ENCODE measurements around the gene GPC6. TPM values are rescaled to one million over a fixed set of nuclear protein-coding genes. Genes with fewer than 3 reads are reported as not detected.

Gene GPC6
- total and polyA plus RNA-seq, 9 of the 15 experiments (the other 6 are each of a cell fraction or from before 2014, with no cell fraction given), result under 0.01 to 0.20 (median 0.01) TPM; not detected in 4

GRCh38 chr13:93981426-93981977 lies 754.9 kb downstream of the GPC6 start:
- H3K4me1 ChIP-seq (replicated peaks in 1 of 2; ENCODE audit: control insufficient read depth in 2 of 2, insufficient read depth in 2 of 2, low read length in 2 of 2), result no peaks in the 10 kb centered on the region
- ChIA-PET CTCF (ENCODE audit: low intra/inter-chr PET ratio) (no interaction called here), POLR2A (no interaction called here)
- H3K4me3 ChIP-seq, result no peak overlapping the region
- no peaks in the 10 kb centered on the region for H3K9me1 ChIP-seq (ENCODE audit: control insufficient read depth, insufficient read depth, low read length)
- H3K79me2 ChIP-seq (ENCODE audit: control insufficient read depth, insufficient read depth, low read length), result no peaks in the 10 kb centered on the region
- intact Hi-C loops (cut with micrococcal nuclease), result no loop called here
- DNase-seq (ENCODE audit: extremely low read depth in 1 of 4, low spot score in 3 of 4) (no peak), ATAC-seq (no peak), FAIRE-seq (no peak)
- in situ Hi-C loops (cut with MboI), result no loop called here
- H3K27me3 ChIP-seq (ENCODE audit: control insufficient read depth in 2 of 2, insufficient read depth in 2 of 2, low read length in 2 of 2), result no peaks in the 10 kb centered on the region
- WGBS (ENCODE audit: insufficient coverage, low coverage, missing lambda C conversion rate), result 17% methylated on average over 1 of the region's 1 CpG
- no peak overlapping the region for H3K9ac ChIP-seq (ENCODE audit: insufficient read depth in 1 of 2, low read depth in 2 of 2, low read length in 2 of 2)
- H3K9me3 ChIP-seq (replicated peaks; ENCODE audit: control insufficient read depth, insufficient read depth, low read depth, low read length), result no peaks in the 10 kb centered on the region
- no peak overlapping the region for H3K4me2 ChIP-seq (ENCODE audit: insufficient read depth, low read length)
- H4K20me1 ChIP-seq (replicated peaks; ENCODE audit: control insufficient read depth, insufficient read depth, low read length), result no peaks in the 10 kb centered on the region
- H3K36me3 ChIP-seq (ENCODE audit: control insufficient read depth, insufficient read depth, low read length), result no peaks in the 10 kb centered on the region
- BruUV-seq (replicated peaks), result no TSS peak
- no peak for TF ChIP-seq ZNF184 (CRISPR knock-in tag; IDR thresholded peaks at IDR 0.05)
- TF ChIP-seq ERF (CRISPR knock-in tag; IDR thresholded peaks at IDR 0.05), result no peak
- TF ChIP-seq POLR2A (conservative IDR thresholded peaks at IDR 0.05), result no peak
- TF ChIP-seq RFX1 (IDR thresholded peaks at IDR 0.05), result no peak
- no peak for TF ChIP-seq CHCHD3 (CRISPR knock-in tag; IDR thresholded peaks at IDR 0.05)
- TF ChIP-seq, protein P1, sequence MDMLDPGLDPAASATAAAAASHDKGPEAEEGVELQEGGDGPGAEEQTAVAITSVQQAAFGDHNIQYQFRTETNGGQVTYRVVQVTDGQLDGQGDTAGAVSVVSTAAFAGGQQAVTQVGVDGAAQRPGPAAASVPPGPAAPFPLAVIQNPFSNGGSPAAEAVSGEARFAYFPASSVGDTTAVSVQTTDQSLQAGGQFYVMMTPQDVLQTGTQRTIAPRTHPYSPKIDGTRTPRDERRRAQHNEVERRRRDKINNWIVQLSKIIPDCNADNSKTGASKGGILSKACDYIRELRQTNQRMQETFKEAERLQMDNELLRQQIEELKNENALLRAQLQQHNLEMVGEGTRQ (CRISPR knock-in tag; IDR thresholded peaks at IDR 0.05), result no peak
- no peak for TF ChIP-seq LCOR (CRISPR knock-in tag; IDR thresholded peaks at IDR 0.05)
- no peak overlapping the region for H3K27ac ChIP-seq (ENCODE audit: extremely low read depth, low read depth, low read length)
- H2AFZ ChIP-seq (ENCODE audit: low read depth, low read length), result no peak overlapping the region
